Measurements from ENCODE around the gene NR1I2.

Gene NR1I2

DNA sequence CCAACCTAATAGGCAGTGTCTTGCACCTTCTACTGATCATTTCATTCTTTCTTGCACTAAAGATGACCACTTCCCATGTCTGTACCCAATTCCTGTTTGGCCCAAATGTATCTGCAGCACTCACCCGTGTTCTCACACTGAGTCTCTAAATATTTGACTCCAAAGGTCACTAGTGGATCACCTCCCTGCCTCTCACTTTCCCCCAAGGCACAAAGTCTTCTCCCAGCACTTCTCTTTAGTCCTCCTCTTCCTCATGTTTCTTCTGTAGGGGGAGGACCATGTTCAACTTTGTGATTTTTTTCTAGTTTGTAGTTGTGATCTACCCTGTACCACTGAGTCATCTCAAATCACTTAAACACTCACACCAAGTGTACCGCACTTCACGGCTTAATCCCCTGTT, 13.9 kb downstream of the NR1I2 start:
- no peak for TF ChIP-seq CTCF (IDR thresholded peaks at IDR 0.05)

DNA sequence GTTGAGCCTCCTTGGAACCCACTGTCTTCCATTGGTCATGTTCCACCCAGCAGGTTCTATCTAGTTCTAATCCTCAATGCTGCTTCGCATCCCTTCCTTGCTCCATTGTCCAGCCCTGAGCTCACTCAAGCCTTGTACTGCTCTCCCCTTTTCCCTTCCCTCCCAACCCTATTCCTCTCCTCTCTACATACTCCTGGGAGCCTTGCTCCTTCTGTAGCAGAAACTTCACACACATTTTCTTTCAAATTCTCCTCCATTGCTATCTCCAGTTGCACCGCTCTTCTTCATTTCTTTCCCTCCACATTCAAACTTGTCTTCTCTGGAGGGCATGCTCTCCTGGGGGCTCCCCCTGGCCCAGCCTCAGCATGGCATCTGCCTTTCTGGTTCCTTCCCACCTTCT, 14.5 kb downstream of the NR1I2 start:
- no peak for TF ChIP-seq CTCF (IDR thresholded peaks at IDR 0.05)

DNA sequence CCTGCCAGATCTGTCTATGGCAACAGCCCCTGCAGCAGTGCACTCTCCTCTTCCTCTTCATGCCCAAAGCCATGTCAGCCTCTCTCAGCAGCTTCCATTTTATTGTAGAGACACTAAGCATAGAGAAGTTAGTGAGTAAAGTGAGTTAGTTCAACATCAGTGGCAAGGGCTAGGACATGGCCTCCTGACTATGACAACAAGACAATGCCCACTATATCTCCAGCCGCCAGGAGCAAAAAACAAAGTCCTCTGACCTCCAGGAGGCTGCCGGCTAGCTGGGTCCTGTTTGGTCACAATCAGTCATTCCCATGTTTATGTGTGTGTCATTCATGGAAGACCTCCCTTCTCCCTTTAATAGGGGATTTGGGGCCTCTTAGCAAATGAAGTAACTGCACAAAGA, 14.9 kb downstream of the NR1I2 start:
- no peak for TF ChIP-seq CTCF (IDR thresholded peaks at IDR 0.05)

GRCh38 chr3:119800844-119801243, 18.9 kb downstream of the NR1I2 start:
- TF ChIP-seq CTCF (IDR thresholded peaks at IDR 0.05), result no peak

GRCh38 chr3:119808244-119808643, 26.3 kb downstream of the NR1I2 start:
- no peak for TF ChIP-seq CTCF (IDR thresholded peaks at IDR 0.05)

DNA sequence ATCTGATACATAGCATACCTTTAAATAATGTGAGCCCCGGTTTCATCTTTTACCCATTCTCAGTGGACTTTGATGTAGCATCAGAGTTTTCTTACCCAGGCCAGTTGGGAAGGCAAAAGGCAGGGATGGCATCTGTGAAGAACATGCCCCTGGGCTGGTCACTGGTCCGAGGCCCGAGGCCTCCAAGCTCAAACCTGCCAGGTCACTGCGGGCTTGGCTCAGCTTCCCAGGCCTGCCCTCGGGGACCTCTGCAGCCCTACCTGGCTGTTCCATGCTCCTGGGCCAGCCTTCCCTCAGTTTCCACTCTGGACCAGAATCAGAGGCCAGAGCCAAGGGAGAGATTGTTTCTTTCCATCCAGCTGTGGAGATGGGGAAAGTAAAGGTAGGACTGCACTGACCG, 26.9 kb downstream of the NR1I2 start:
- TF ChIP-seq CTCF (IDR thresholded peaks at IDR 0.05), result no peak

GRCh38 chr3:119809249-119810017, 27.5 kb downstream of the NR1I2 start:
- TF ChIP-seq CTCF (IDR thresholded peaks at IDR 0.05), result no peak

GRCh38 chr3:119810018-119810435, 28.1 kb downstream of the NR1I2 start:
- TF ChIP-seq CTCF (IDR thresholded peaks at IDR 0.05), result no peak

Data from LNCAP (cell line).